ENCODE results near the gene OR10H5. TPM values are rescaled to one million over a fixed set of nuclear protein-coding genes. Genes with fewer than 3 reads are reported as not detected.

Gene OR10H5
- total and polyA plus RNA-seq, 11 donors, result not detected

- DNase-seq (no peak), ATAC-seq (no peak)
- intact Hi-C loops (cut with DNase I), result no loop called here
- Histone ChIP-seq H3K4me1 (no peaks in the 10 kb centered on the region), H3K36me3 (no peaks in the 10 kb centered on the region), H3K27me3 (peaks cover 0 to 12% (median 0%) of the 10 kb centered on the region in 9 donors), H3K4me3 (no peak overlapping the region), H3K27ac (no peak overlapping the region), H3K9me3 (peaks cover 0 to 6% (median 0%) of the 10 kb centered on the region in 12 donors)
- TF ChIP-seq, protein P1, sequence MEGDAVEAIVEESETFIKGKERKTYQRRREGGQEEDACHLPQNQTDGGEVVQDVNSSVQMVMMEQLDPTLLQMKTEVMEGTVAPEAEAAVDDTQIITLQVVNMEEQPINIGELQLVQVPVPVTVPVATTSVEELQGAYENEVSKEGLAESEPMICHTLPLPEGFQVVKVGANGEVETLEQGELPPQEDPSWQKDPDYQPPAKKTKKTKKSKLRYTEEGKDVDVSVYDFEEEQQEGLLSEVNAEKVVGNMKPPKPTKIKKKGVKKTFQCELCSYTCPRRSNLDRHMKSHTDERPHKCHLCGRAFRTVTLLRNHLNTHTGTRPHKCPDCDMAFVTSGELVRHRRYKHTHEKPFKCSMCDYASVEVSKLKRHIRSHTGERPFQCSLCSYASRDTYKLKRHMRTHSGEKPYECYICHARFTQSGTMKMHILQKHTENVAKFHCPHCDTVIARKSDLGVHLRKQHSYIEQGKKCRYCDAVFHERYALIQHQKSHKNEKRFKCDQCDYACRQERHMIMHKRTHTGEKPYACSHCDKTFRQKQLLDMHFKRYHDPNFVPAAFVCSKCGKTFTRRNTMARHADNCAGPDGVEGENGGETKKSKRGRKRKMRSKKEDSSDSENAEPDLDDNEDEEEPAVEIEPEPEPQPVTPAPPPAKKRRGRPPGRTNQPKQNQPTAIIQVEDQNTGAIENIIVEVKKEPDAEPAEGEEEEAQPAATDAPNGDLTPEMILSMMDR (IDR thresholded peaks at IDR 0.05), result no peak
- no peak for TF ChIP-seq POLR2A (IDR thresholded peaks at IDR 0.05)
- 68 to 87% (median 79%) methylated on average over 3 of the region's 3 CpGs for WGBS, 4 donors
Observed at GRCh38 chr19:15850385-15850784, 62.9 kb downstream of the OR10H5 start.

Other genes with a start within 250 kb of the OR10H5 start
- not detected for gene CYP4F8, start 172.4 kb upstream of the OR10H5 start, total RNA-seq
- not detected for gene CYP4F8, start 172.4 kb upstream of the OR10H5 start, polyA plus RNA-seq
- gene CYP4F3, start 146.8 kb upstream of the OR10H5 start, total RNA-seq, result 1 to 10 TPM in 2 of 9 donors, under 1 TPM in 4, not detected in 3; 0.12 to 1.9 (median 0.30) TPM
- gene CYP4F3, start 146.8 kb upstream of the OR10H5 start, polyA plus RNA-seq, result under 1 TPM in 1 of 2 donors, not detected in 1; 0.04 TPM
- gene CYP4F12, start 114.6 kb upstream of the OR10H5 start, total RNA-seq, result 1 to 10 TPM; 1.8 to 5.2 (median 3.1) TPM
- 1 to 10 TPM; 1.1 to 8.9 TPM for gene CYP4F12, start 114.6 kb upstream of the OR10H5 start, polyA plus RNA-seq
- not detected for gene OR10H2, start 59.6 kb upstream of the OR10H5 start, total RNA-seq
- gene OR10H2, start 59.6 kb upstream of the OR10H5 start, polyA plus RNA-seq, result not detected
- not detected for gene OR10H3, start 49.7 kb upstream of the OR10H5 start, total RNA-seq
- gene OR10H3, start 49.7 kb upstream of the OR10H5 start, polyA plus RNA-seq, result not detected
- under 1 TPM in 1 of 9 donors, not detected in 8; 0.07 TPM for gene OR10H1, start 28.0 kb downstream of the OR10H5 start, total RNA-seq
- gene OR10H1, start 28.0 kb downstream of the OR10H5 start, polyA plus RNA-seq, result not detected
- gene CYP4F2, start 110.4 kb downstream of the OR10H5 start, total RNA-seq, result not detected
- not detected for gene CYP4F2, start 110.4 kb downstream of the OR10H5 start, polyA plus RNA-seq
- gene CYP4F11, start 146.9 kb downstream of the OR10H5 start, total RNA-seq, result 1 to 10 TPM in 2 of 9 donors, under 1 TPM in 4, not detected in 3; 0.07 to 1.6 (median 0.27) TPM
- gene CYP4F11, start 146.9 kb downstream of the OR10H5 start, polyA plus RNA-seq, result under 1 TPM in 1 of 2 donors, not detected in 1; 0.27 TPM
- gene OR10H4, start 161.3 kb downstream of the OR10H5 start, total RNA-seq, result not detected
- gene OR10H4, start 161.3 kb downstream of the OR10H5 start, polyA plus RNA-seq, result not detected